Measurements from ENCODE around the gene CCDC33.

Gene CCDC33

GRCh38 chr15:74229686-74230085 lies 6.4 kb upstream of the CCDC33 start:
- no peak for DNase-seq (ENCODE audit: low read depth)

GRCh38 chr15:74231475-74231874 lies 4.7 kb upstream of the CCDC33 start:
- no peak for DNase-seq (ENCODE audit: low read depth)

GRCh38 chr15:74233373-74233772 lies 2.8 kb upstream of the CCDC33 start:
- DNase-seq (ENCODE audit: low read depth), result no peak

- no peak for DNase-seq (ENCODE audit: low read depth)
Measured at GRCh38 chr15:74233851-74234597, 2.1 kb upstream of the CCDC33 start.

- DNase-seq (ENCODE audit: low read depth), result no peak
Measured at GRCh38 chr15:74234598-74234875, 1.6 kb upstream of the CCDC33 start.

GRCh38 chr15:74239051-74239705 lies 3.1 kb downstream of the CCDC33 start:
- DNase-seq (ENCODE audit: low read depth), result no peak

- DNase-seq (ENCODE audit: low read depth), result no peak
Measured at GRCh38 chr15:74240002-74240568, 4.0 kb downstream of the CCDC33 start.

- DNase-seq (ENCODE audit: low read depth), result no peak
Measured at GRCh38 chr15:74240897-74241614, 4.9 kb downstream of the CCDC33 start.

GRCh38 chr15:74242441-74243185 lies 6.5 kb downstream of the CCDC33 start:
- no peak for DNase-seq (ENCODE audit: low read depth)

GRCh38 chr15:74243431-74243830 lies 7.3 kb downstream of the CCDC33 start:
- DNase-seq (ENCODE audit: low read depth), result no peak

GRCh38 chr15:74244822-74245341 lies 8.8 kb downstream of the CCDC33 start:
- DNase-seq (ENCODE audit: low read depth), result no peak

GRCh38 chr15:74245342-74245931 lies 9.3 kb downstream of the CCDC33 start:
- DNase-seq (ENCODE audit: low read depth), result no peak

GRCh38 chr15:74250266-74250665 lies 14.1 kb downstream of the CCDC33 start:
- DNase-seq (ENCODE audit: low read depth), result no peak

- DNase-seq (ENCODE audit: low read depth), result no peak
Measured at GRCh38 chr15:74251131-74251811, 15.1 kb downstream of the CCDC33 start.

GRCh38 chr15:74252291-74252690 lies 16.2 kb downstream of the CCDC33 start:
- no peak for DNase-seq (ENCODE audit: low read depth)

- no peak for DNase-seq (ENCODE audit: low read depth)
Measured at GRCh38 chr15:74252721-74253120, 16.6 kb downstream of the CCDC33 start.

- DNase-seq (ENCODE audit: low read depth), result no peak
Measured at GRCh38 chr15:74253211-74253921, 17.2 kb downstream of the CCDC33 start.

- DNase-seq (ENCODE audit: low read depth), result no peak
Measured at GRCh38 chr15:74257105-74257504, 21.0 kb downstream of the CCDC33 start.

- no peak for DNase-seq (ENCODE audit: low read depth)
Measured at GRCh38 chr15:74257623-74258022, 21.5 kb downstream of the CCDC33 start.
